Right ventricle myocardium inferior (tissue), 1 donor: ENCODE results near the gene LRRN3. TPM values are rescaled to one million over a fixed set of nuclear protein-coding genes. Genes with fewer than 3 reads are reported as not detected.

Experiments
- ATAC-seq: fragments of 200-7000 bp; cut with Tn5 transposase; one replicate; pipeline ENCODE4 v1.9.1; 2020; ENCODE audit warnings: mild to moderate bottlenecking, moderate library complexity
- DNase-seq: peaks from one replicate; pipeline ENCODE4 v3.0.0; 2021; ENCODE audit errors: missing footprints
- intact Hi-C: fragments of 100-400 bp; cut with DNase I; formaldehyde crosslinking; loops from one replicate; pipeline ENCODE4 v1.11.0; 2022
- total RNA-seq: library from RNA; stranded (reverse); fragmentation: NEBNext Ultra II Directional; extraction: Animal tissue kit (Norgen Biotek cat#: 25700); gene quantifications from one replicate; pipeline ENCODE4 v1.2.1, GENCODE V29; 2021
- donor health status: DM: no; HTN: yes; CAD: no; lungs with severe emphysema.

LRRN3 gene
- total RNA-seq, 1 donor from 2014 or later: 12.4 TPM

DNA sequence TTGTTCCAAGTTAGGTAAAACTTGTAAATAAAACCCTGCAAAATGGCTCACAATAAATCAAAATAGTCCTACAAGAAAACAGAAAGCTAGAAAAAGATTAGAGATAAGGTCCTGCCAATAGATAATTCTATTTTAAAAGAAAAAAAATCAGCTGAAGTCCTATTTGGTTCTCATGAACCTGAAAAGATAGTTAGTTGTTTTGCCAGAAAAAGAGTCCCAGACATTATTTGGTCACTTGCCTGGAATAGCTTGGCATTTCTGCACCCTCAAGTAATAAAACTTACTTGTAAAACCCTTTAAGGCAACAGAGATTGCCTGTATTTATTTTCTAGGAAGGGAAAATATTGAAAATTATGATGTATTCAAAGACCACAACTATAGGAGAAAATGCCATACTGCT is 47.7 kb downstream of the LRRN3 start:
- no peak for DNase-seq
- intact Hi-C loops: no loop called here
- no peak for ATAC-seq

DNA sequence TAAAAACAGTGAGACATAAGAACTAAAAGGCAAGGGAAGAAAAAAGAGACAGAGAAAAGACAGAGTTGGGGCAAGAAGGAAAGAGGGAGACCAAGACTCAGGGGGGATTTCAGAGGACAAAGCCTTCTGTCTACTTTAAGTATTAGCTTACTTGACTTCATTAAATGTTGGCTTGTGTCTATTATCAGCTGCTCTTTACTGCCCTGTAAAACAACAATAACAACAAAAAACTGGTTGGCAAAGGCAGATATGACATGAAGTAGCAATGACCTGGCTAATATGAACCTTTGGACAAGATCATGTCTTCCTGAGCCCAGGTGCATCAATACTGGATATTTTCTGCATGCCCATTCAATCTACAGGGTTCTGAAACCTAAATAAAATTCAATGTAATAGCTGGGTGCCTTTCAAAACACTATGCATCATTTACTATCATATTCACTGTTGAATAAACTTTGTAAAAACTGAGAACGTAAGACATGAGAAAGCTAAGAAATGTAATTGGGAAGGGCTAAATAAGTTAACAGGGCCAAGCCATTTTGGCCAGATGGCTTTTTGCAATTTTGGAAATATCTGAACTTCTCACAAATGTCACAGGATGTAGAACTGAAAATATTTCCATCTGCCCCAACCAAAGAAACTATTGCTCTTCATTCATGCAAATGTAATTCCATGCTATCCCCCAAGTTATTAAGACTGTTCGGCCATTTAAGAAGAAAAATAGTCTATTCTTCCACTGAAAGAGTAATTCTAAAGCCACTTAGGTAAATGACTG is 49.4 kb downstream of the LRRN3 start:
- intact Hi-C loops: no loop called here
- ATAC-seq: no peak
- DNase-seq: no peak

- intact Hi-C loops: no loop called here
- DNase-seq (no peak), ATAC-seq (no peak)
Observed at GRCh38 chr7:111145472-111145871, 54.5 kb downstream of the LRRN3 start.

- DNase-seq: no peak
- no peak for ATAC-seq
- intact Hi-C loops: no loop called here
Observed at GRCh38 chr7:111146136-111146535, 55.2 kb downstream of the LRRN3 start.

DNA sequence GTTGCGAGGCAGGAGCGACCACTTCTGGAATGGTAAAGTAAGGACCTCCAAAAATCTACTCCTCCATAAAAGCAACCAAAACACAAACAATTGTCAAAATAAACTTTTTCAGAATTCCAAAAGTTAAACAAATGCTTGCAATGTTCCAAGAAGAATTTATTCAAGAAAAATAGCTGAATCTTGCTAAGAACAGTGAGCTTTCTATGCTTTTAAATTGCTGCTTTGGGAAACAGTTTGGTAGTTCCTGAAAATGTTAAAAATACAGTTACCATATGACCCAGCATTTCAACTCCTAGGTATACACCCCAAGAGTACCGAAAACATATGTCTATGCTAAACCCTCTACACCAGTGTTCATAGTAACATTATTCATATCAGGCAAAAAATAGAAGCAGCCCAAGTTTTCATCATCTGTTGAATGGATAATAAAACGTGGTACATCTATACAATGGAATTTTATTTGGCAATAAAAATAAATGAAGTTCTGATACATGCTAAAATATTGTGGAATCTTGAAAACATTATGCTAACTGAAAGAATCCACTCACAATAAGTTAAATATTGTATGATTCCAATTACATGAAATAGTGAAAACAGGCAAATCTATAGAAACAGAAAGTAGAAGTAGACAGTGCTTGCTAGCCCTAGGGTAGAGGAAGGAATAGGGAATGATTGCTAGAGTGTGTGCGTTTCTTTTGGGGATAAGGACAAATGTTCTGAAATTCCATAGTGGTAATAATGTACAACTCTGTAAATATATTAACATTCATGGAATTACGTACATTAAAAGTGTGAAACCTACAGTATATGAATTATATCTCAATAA is 57.0 kb downstream of the LRRN3 start:
- DNase-seq: no peak
- no peak for ATAC-seq
- intact Hi-C loops: no loop called here

DNA sequence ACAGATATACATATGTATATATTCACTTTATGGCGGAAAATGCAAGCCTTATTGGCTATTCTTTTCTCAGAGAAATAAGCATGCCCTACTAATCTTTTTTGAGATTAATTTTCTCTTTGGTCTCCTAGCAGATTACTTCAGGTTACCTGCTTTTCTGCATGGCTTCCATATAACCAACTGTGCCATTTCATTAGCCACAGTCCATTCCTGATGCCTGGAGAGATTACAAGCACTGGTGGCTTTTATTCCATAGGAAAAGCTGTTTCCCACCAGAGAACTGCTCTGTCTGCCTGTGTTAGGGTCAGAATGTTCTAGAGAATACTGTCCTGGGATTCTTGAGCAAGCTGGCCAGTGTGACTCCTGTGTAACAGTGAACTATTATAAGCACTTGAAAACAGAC is 59.8 kb downstream of the LRRN3 start:
- intact Hi-C loops: no loop called here
- no peak for DNase-seq
- ATAC-seq: no peak

DNA sequence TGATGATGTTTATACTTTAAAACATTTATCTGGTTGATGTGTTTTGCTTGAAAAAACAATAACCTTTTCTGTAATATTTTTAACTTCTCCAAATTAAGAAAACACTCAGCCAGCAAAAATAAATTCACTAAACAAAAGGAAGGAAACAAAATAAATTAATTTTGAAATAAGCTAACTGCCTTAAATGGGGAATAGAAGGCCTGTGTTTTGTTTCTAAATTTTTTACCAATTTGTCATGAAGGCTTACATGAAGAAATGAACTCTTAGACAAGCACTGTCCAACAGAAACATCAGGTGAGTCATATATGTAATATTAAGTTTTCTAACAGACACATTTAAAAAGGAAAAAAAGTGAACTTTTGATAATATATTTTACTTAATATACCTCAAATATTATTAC is 68.5 kb downstream of the LRRN3 start:
- intact Hi-C loops: no loop called here
- ATAC-seq (no peak), DNase-seq (no peak)

DNA sequence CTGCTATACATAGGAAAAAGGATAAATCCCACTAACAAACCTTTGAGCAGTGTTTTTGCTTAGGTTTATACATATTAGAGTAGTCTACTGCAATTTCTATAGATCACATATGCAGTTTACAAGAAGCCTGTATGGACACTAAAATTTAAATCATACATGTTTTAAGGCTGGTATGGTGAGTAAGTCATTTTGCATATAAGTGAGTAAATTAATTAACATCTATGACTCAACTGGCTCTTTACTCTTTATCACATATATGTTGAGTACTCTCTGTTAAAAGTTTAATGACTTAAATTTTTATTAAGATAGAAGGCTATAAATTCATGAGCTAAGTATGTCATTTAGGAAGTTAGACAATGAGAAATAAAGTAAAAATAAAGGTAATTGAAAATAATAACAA is 69.4 kb downstream of the LRRN3 start:
- DNase-seq (no peak), ATAC-seq (no peak)
- intact Hi-C loops: no loop called here

GRCh38 chr7:111162692-111163091 is 71.8 kb downstream of the LRRN3 start:
- ATAC-seq: no peak
- intact Hi-C loops: no loop called here
- peak; percentile 15 for DNase-seq

DNA sequence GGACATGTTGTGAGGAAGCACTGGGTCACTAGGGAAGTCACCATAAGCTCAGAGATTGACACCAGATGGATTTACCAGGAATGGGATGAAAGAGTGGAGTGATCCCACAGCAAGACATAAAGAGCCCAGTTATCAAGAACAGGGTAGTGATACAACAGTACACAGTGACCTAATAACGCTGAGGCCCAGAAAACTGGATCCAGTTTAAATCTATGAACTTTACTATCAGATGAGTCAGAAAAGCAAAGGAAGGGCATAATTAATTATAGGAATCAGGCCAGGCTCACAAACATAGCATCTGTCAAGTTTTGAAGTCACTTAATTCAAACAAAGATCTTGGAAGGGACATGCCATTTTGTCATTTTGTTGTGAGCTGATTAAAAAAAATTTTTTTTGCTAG is 73.5 kb downstream of the LRRN3 start:
- DNase-seq (no peak), ATAC-seq (no peak)
- intact Hi-C loops: no loop called here

- ATAC-seq (no peak), DNase-seq (no peak)
- intact Hi-C loops: no loop called here
Observed at GRCh38 chr7:111168182-111168581, 77.3 kb downstream of the LRRN3 start.

DNA sequence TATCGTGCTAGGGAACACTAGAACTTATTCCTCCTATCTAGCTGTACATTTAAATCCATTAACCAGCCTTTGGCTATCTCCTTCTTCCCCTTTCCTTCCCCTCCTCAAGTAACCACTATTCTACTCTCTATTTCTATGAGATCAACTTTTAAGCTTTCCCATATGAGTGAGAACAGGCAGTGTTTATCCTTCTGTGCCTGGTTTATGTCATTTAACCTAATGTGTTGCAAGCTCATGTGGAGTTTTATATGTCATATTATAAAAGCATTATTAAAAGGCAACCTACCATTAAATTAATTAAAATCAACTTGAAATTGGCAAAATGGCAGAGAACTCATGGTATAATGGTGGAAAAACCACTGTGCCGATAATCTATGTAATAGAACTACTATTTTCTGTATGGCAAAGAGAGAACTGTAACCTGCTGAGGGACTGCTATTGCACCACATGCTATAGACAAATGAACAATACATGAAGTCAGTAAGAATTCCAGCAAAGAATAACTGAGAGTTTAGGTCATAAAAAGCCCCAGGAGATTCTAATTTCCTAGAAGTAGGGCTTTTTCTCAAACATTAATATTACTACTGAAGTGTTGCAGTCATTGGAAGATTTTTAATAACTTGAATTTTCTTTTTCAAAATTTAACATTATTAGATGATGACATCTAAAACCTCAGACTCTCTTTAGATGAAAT is 81.8 kb downstream of the LRRN3 start:
- intact Hi-C loops: no loop called here
- ATAC-seq (no peak), DNase-seq (no peak)

GRCh38 chr7:111173528-111173927 is 82.6 kb downstream of the LRRN3 start:
- no peak for ATAC-seq
- intact Hi-C loops: no loop called here

DNA sequence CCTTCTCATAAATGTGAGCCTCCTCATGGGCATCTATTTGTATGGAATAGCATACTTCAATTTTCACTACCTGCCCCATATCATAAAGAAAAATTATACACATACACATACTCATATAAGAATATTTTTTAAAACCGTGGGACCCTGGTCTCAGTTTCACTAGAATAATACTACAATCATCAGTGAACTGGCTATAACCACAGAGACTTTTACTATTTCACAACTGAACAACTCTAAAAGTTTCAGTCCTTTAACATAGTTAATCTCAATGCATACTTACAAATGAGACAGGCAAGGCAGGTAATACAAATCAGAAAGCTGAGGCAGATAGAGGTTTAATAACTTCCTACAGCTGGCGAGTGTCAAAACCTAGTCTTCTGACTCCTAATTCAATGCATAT is 83.1 kb downstream of the LRRN3 start:
- intact Hi-C loops: no loop called here
- DNase-seq: no peak
- no peak for ATAC-seq

More at GRCh38 chr7:111173528-111173927, 82.6 kb downstream of the LRRN3 start:
- DNase-seq: no peak

DNA sequence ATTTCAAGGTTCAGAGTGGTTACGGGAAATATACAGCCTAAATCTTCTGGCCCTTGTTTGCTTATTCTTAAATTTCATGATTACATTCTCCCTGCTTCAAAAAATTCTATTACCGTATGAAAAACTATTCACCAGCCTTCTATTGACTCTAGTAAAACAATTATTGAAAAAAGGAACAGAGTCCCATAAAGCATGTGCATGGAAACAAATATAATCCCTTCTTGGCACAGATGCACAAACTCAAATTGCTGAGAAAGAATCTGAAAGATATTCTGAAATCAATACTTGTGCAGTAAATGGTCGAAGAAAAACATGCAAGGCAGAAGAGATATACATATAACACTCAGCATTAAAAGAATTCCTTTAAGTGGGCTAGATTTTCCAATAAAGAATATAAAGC is 83.6 kb downstream of the LRRN3 start:
- DNase-seq (no peak), ATAC-seq (no peak)
- intact Hi-C loops: no loop called here
